ENCODE data around the gene PLCB2.

The PLCB2 gene

DNA sequence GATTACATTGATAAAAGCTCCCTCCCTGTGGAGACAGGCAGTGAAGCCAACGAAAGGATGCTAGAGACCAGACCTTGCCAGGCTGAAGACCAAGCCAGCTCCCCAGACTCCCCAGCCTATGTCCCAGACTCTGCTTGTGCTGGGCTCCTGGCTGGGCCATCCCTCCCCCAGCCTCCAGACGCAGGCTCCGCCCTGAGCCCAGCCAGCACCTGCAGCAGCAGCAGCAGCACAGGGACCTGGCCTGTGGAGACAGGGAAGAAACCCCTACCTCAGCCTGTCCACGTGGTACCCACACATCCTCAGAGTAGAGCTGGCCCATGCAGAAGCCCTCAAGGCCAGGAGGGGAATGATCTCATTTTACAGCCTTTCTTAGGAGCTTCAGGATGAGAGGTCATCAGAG, 38.1 kb downstream of the PLCB2 start:
- DNase-seq (ENCODE audit: low read depth), result no peak

DNA sequence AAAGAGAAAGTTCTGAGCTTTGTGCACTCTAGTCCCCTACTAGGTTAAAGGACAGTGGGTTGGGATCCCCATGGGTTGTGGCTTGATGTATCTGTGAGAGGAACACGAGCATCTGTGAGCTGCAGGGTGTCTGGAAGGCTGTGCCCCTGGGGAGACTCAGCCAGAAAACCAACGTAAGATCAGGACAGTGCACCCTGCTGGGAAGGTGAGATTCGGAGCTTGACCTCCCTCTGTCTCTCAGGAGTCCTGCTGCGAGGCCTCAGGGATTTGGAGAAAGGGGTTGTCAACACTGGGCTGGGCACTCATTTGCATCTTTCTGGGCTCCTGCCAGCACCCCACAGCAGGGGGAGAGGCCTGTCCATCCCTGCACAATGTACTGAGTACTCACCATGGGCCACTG, 40.1 kb downstream of the PLCB2 start:
- no peak for DNase-seq (ENCODE audit: low read depth)

- DNase-seq (ENCODE audit: low read depth), result peak; percentile 82
Observed at GRCh38 chr15:40266828-40267304, 40.9 kb downstream of the PLCB2 start.

- no peak for DNase-seq (ENCODE audit: low read depth)
Observed at GRCh38 chr15:40265875-40266274, 41.9 kb downstream of the PLCB2 start.

DNA sequence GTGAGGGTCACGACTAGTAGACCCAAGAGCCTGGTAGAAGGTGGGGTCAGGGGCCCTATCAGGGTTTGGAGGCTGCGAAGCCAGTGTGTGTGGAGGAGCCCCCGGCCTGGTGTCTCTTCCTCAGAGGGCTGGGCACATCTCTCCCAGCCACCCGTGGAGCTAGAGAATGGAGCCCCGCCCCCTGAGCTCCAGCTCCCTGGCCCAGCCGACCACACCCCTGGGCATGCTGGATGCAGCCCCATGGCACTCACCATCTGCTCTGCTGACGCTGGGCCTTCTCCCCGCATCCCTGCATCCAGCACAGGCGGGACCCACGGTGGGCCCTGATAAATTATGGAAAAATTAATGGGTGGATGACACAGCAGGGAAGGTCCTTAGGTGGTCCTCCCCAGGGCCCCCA, 42.4 kb downstream of the PLCB2 start:
- DNase-seq (ENCODE audit: low read depth), result no peak

- DNase-seq (ENCODE audit: low read depth), result no peak
Observed at GRCh38 chr15:40264321-40265153, 43.2 kb downstream of the PLCB2 start.

DNA sequence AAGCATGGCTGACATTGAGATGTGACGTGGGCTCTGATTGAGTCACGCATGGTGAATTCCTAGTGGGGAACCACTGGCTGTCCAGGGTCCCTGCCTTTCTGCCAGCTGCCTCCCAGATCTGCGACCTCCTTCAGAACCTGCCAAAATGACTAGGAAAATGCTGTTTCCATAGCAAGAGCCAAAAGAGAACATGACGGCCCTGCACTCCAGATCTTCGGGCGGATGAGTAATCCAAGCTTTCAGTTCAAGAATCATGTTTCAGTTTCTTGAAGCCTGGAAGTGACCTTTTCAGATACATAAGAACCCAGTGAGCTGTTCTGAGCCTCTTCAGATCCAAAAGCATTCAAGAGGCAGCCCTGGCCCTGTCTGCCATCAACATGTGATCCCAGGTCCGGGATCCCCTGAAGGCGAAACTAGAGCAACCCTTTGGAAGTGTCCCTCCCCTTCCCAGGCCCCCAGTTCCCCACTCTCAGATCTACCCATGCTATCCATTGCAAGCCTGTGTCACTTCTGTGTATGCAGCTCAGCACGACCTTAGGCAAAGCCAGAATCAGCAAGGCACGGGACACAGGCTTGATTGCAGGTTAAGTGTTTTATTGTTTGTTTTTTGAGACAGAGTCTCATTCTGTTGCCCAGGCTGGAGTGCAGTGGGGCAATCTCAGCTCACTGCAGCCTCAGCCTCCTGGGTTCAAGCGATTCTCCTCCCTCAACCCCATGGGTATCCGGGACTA, 44.5 kb downstream of the PLCB2 start:
- no peak for DNase-seq (ENCODE audit: low read depth)

GRCh38 chr15:40259021-40259420, 48.7 kb downstream of the PLCB2 start:
- no peak for DNase-seq (ENCODE audit: low read depth)

GRCh38 chr15:40258544-40258943, 49.2 kb downstream of the PLCB2 start:
- DNase-seq (ENCODE audit: low read depth), result no peak

DNA sequence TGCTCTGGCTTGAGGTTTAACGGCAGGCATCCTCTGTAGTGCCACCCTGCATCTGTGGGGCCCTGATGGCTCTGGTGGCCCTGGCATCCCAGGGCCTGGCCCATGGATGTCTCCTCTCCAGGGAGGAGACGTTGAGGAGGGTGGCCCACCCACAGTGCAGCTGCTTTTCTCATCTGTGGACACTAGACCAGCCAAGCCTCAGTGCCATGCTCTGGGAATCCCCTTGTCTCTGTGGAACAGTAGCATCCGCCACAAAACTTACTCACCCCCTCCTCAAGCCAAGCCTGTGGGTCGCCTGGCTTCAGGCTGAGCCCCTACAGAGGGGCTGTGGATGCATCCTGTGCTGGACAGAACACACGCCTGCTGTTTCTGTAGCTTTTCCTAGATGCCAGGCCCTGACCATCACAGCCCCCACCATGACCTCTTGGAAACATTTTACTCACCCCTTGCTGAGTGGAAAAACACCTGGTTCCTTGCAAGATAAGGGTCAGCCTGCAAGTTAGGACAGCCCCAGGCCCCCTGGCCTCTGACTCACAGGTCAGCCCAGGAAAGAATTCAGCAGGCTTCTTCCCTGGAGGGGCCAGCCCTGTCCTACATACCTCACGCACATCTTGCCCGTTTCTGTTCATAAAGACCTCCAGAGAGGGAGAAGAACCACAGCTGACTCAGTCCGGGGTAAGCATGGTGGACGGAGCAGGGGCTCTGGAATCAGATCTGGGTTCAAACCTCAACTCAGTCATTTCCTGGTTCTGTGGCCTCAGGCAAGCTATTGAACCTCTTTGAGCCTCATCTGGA, 49.9 kb downstream of the PLCB2 start:
- DNase-seq (ENCODE audit: low read depth), result no peak

DNA sequence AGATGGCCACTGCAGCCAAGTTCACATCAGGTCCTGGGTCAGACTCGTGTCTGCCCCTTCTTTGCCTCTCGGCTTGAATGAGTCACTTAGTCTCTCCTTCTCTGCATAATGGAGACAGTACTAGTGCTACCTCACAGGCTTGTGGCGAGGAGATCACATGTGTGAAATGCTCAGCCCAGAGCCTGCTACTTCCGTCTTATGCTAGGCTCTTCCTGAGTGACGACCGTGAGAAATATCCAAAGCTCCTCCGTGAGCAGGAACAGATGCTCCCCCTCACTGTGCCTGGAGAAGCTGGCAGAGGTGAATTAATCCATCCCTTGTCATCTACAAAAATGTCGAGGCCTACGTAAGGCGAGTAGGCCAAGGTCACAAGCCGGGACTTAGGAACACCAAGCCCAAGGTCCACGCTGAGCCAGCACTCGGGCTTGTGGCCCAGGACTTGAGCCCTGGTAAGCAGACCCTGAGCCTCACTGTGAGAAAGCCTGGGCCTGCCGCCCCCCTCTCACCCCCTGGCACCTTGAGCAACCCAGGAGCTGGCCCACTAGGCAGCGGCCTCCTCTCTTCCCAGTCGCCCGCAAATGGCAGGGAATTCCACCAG, 51.0 kb downstream of the PLCB2 start:
- DNase-seq (ENCODE audit: low read depth), result no peak

- no peak for DNase-seq (ENCODE audit: low read depth)
Observed at GRCh38 chr15:40255033-40255432, 52.7 kb downstream of the PLCB2 start.

- no peak for DNase-seq (ENCODE audit: low read depth)
Observed at GRCh38 chr15:40254452-40254851, 53.3 kb downstream of the PLCB2 start.

GRCh38 chr15:40253167-40253790, 54.5 kb downstream of the PLCB2 start:
- DNase-seq (ENCODE audit: low read depth), result no peak

- DNase-seq (ENCODE audit: low read depth), result no peak
Observed at GRCh38 chr15:40252438-40253166, 55.1 kb downstream of the PLCB2 start.

DNA sequence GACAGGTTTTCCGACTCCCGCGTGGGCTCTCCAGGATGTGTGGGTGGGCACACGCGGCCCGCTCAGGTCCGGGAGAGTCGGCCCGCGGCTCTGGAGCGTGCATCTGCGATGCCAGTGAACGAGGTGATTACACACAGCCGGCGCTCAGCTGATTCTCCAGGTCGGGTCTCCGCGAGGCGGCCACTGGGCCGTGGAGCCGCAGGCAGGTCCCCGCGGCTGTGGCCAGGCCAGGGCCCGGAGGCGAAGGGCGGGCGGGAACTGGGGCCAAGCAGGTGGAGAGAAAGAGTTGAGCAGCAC, 55.6 kb downstream of the PLCB2 start:
- no peak for DNase-seq (ENCODE audit: low read depth)

- DNase-seq (ENCODE audit: low read depth), result no peak
Observed at GRCh38 chr15:40251486-40252140, 56.1 kb downstream of the PLCB2 start.

- DNase-seq (ENCODE audit: low read depth), result no peak
Observed at GRCh38 chr15:40250771-40251483, 56.8 kb downstream of the PLCB2 start.

- no peak for DNase-seq (ENCODE audit: low read depth)
Observed at GRCh38 chr15:40250304-40250656, 57.5 kb downstream of the PLCB2 start.
